ENCODE measurements around the gene ROR2.
A peak's percentile ranks its signal among the peaks of the same experiment; 100 is the strongest.

The ROR2 gene

GRCh38 chr9:91907484-91908292, 42.3 kb downstream of the ROR2 start:
- no peak for DNase-seq (ENCODE audit: low spot score)
- no peak overlapping the region for H3K4me3 ChIP-seq
- TF ChIP-seq CTCF (IDR thresholded peaks at IDR 0.05), result no peak
- no peak overlapping the region for H3K27ac ChIP-seq

- Histone ChIP-seq H3K27ac (no peak overlapping the region), H3K4me3 (peak overlapping the region; percentile 56)
- TF ChIP-seq CTCF (IDR thresholded peaks at IDR 0.05), result no peak
- no peak for DNase-seq (ENCODE audit: low spot score)
These were observed 44.0 kb downstream of the ROR2 start for GRCh38 chr9:91905991-91906469.

GRCh38 chr9:91905237-91905650, 44.8 kb downstream of the ROR2 start:
- no peak overlapping the region for H3K4me3 ChIP-seq
- no peak for DNase-seq (ENCODE audit: low spot score)
- no peak overlapping the region for H3K27ac ChIP-seq
- no peak for TF ChIP-seq CTCF (IDR thresholded peaks at IDR 0.05)

- Histone ChIP-seq H3K4me3 (no peak overlapping the region), H3K27ac (no peak overlapping the region)
- no peak for TF ChIP-seq CTCF (IDR thresholded peaks at IDR 0.05)
- no peak for DNase-seq (ENCODE audit: low spot score)
These were observed 45.3 kb downstream of the ROR2 start for GRCh38 chr9:91904588-91905236.

GRCh38 chr9:91903126-91903911, 46.7 kb downstream of the ROR2 start:
- no peak overlapping the region for H3K27ac ChIP-seq
- no peak for DNase-seq (ENCODE audit: low spot score)
- H3K4me3 ChIP-seq, result no peak overlapping the region
- no peak for TF ChIP-seq CTCF (IDR thresholded peaks at IDR 0.05)

- TF ChIP-seq CTCF (IDR thresholded peaks at IDR 0.05), result no peak
- no peak overlapping the region for H3K27ac ChIP-seq
- H3K4me3 ChIP-seq, result no peak overlapping the region
- no peak for DNase-seq (ENCODE audit: low spot score)
These were observed 47.4 kb downstream of the ROR2 start for GRCh38 chr9:91902475-91903125.

All from coronary artery (tissue), 2 donors.